ENCODE measurements around the gene PNPO.

The PNPO gene

DNA sequence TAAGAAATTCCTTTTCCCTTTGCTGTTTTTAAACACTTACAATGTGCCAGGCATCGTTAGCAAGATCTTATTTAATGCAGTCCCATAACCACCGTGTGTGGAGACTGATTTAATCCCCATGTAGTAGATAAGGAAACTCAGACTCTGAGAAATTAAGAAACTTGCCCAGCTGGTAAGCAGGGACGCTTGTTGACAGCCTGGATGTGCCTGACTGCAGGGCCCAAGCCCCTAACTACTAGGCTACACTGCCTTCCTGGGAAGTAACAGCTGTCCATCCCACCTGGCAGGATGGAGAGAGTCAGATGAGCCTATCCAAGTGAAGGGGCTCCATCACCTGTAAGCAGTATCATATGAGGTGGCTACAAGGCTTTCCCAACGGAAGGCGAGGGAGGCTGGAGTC is 52.6 kb downstream of the PNPO start:
- Histone ChIP-seq H3K9me3 (ENCODE audit: control extremely low read depth in 1 of 5, control insufficient read depth in 4 of 5, insufficient read depth in 2 of 5, low read depth in 1 of 5, low read length in 4 of 5) (no peaks in the 10 kb centered on the region), H3K4me1 (ENCODE audit: control extremely low read depth in 1 of 4, control insufficient read depth in 4 of 4, insufficient read depth in 4 of 4, low read length in 3 of 4) (peaks cover 0 to 3% (median 0%) of the 10 kb centered on the region in 4 experiments), H3K27ac (ENCODE audit: insufficient read depth in 1 of 2, low read depth in 1 of 2, low read length in 2 of 2, poor library complexity in 1 of 2, severe bottlenecking in 2 of 2) (no peak overlapping the region), H3K36me3 (ENCODE audit: control insufficient read depth in 4 of 4, insufficient read depth in 4 of 4, low read length in 3 of 4) (no peaks in the 10 kb centered on the region), H3K27me3 (replicated peaks in 2 of 5; ENCODE audit: control insufficient read depth in 4 of 5, insufficient read depth in 5 of 5, low read length in 4 of 5) (peaks cover 0 to 5% (median 3%) of the 10 kb centered on the region in 5 experiments), H3K4me3 (ENCODE audit: control insufficient read depth in 1 of 7, extremely low read depth in 1 of 7, insufficient read depth in 4 of 7, low read depth in 2 of 7, low read length in 6 of 7) (no peak overlapping the region)
- 98% methylated on average over 5 of the region's 5 CpGs for WGBS (ENCODE audit: insufficient coverage)
- ChIA-PET POLR2A (no interaction called here), CTCF (interaction anchor here (1.0 to 3.0 kb wide), 4 partner anchors 15 to 52 kb away, joined by 3 to 9 read pairs (median 4); partner anchors contain the start of gene PNPO)
- no peak for DNase-seq

DNA sequence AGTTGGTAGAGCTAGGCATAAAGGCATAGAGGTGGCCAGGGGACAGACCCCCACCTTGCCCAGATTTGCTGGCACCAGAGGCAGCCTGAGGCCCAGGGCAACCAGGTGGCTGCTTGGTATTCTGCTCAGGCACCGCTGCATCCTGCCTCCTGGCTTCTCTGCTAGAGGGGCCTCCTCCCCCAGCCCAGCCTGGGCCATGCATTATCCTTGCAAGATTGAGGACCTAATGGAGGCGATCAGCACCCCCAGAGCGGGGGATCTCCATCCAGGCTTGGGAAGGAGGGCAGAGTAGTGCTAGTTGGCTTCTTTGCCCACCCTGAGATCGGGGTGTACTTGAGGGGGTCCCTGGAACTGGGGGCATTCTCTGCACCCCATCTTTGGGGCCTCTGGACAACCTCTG is 53.4 kb downstream of the PNPO start:
- WGBS (ENCODE audit: insufficient coverage) = 92% methylated on average over 3 of the region's 4 CpGs
- ChIA-PET CTCF (interaction anchor here (1.0 to 3.0 kb wide), 4 partner anchors 16 to 53 kb away, joined by 3 to 9 read pairs (median 4); partner anchors contain the start of gene PNPO), POLR2A (no interaction called here)
- H3K4me1 ChIP-seq (ENCODE audit: control extremely low read depth in 1 of 4, control insufficient read depth in 4 of 4, insufficient read depth in 4 of 4, low read length in 3 of 4) = peaks cover 0 to 2% (median 0%) of the 10 kb centered on the region in 4 experiments
- H3K9me3 ChIP-seq (ENCODE audit: control extremely low read depth in 1 of 5, control insufficient read depth in 4 of 5, insufficient read depth in 2 of 5, low read depth in 1 of 5, low read length in 4 of 5) = no peaks in the 10 kb centered on the region
- no peak for DNase-seq
- no peak overlapping the region for H3K4me3 ChIP-seq (ENCODE audit: control insufficient read depth in 1 of 7, extremely low read depth in 1 of 7, insufficient read depth in 4 of 7, low read depth in 2 of 7, low read length in 6 of 7)
- no peak overlapping the region for H3K27ac ChIP-seq (ENCODE audit: insufficient read depth in 1 of 2, low read depth in 1 of 2, low read length in 2 of 2, poor library complexity in 1 of 2, severe bottlenecking in 2 of 2)
- peaks cover 0 to 4% (median 3%) of the 10 kb centered on the region in 5 experiments for H3K27me3 ChIP-seq (replicated peaks in 2 of 5; ENCODE audit: control insufficient read depth in 4 of 5, insufficient read depth in 5 of 5, low read length in 4 of 5)
- no peaks in the 10 kb centered on the region for H3K36me3 ChIP-seq (ENCODE audit: control insufficient read depth in 4 of 4, insufficient read depth in 4 of 4, low read length in 3 of 4)

DNA sequence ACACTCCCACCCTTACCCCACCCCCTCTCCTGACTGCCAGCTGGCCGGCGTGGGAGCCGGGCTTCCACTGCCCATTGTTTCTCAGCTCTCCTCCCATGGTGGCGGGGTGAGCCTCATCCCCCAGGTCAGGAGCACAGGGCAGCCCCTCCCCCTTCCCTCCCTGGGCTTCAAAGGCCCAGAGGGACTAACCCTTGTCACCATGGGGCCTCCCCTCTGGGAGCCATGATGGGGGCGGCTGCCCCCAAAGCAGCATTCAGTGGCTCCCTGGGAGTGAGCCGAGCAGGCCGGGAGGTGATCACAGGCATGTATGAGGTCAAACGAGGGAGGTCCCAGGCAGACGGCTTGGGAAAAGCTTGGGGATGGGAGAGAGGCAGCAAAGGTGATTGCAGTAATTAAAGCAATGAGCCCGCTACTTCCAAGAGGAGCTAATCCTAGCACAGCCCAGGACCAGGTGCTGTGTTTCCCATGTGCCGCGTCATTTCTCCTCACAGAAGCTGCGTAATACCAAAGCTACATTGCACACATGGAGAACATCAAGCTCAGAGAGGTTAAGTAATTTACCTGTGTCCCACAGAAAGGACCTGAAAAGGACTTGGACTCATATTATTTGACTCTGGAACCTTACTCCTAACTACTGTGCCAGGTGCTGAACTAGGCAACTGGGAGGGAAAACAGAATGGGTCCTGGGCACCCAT is 54.0 kb downstream of the PNPO start:
- WGBS (ENCODE audit: insufficient coverage) = 90% methylated on average over 12 of the region's 13 CpGs
- CTCF ChIA-PET = interaction anchor here (1.2 to 8.9 kb wide), 2 partner anchors 15 to 19 kb away, joined by 3 to 79 read pairs; no protein-coding TSS in a partner anchor

DNA sequence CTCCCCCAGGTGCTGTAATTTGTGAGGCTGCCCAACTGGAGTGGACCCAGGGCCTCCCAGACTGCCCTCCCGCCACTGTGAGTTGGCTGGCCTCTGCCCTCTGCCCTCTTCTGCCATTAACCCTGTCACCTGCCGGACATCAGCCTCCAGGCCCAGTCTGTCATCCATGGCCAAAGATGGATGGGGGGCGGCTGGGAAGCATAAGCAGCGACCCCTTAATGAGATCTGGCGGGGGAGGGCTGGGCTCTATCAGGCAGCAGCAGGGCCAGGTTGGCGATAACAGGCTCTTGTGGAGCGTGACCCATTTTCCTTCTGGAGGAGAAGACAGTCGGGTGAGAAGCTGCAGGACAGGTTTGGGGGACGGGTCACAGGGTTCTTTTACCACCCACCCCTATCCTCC is 54.8 kb downstream of the PNPO start:
- H3K9me3 ChIP-seq (ENCODE audit: control extremely low read depth in 1 of 5, control insufficient read depth in 4 of 5, insufficient read depth in 2 of 5, low read depth in 1 of 5, low read length in 4 of 5) = no peaks in the 10 kb centered on the region
- H3K4me3 ChIP-seq (ENCODE audit: control insufficient read depth in 1 of 7, extremely low read depth in 1 of 7, insufficient read depth in 4 of 7, low read depth in 2 of 7, low read length in 6 of 7) = no peak overlapping the region
- H3K4me1 ChIP-seq (ENCODE audit: control extremely low read depth in 1 of 4, control insufficient read depth in 4 of 4, insufficient read depth in 4 of 4, low read length in 3 of 4) = peaks cover 0 to 8% (median 0%) of the 10 kb centered on the region in 4 experiments
- H3K36me3 ChIP-seq (ENCODE audit: control insufficient read depth in 4 of 4, insufficient read depth in 4 of 4, low read length in 3 of 4) = no peaks in the 10 kb centered on the region
- H3K27me3 ChIP-seq (replicated peaks in 2 of 5; ENCODE audit: control insufficient read depth in 4 of 5, insufficient read depth in 5 of 5, low read length in 4 of 5) = peaks cover 0 to 3% (median 2%) of the 10 kb centered on the region in 5 experiments
- no peak overlapping the region for H3K27ac ChIP-seq (ENCODE audit: insufficient read depth in 1 of 2, low read depth in 1 of 2, low read length in 2 of 2, poor library complexity in 1 of 2, severe bottlenecking in 2 of 2)
- WGBS (ENCODE audit: insufficient coverage) = 99% methylated on average over 7 of the region's 9 CpGs
- POLR2A ChIA-PET = no interaction called here
- no peak for DNase-seq
- CTCF ChIA-PET = interaction anchor here (1.0 to 8.9 kb wide), 3 partner anchors 9 to 23 kb away, joined by 3 to 79 read pairs (median 6); no protein-coding TSS in a partner anchor

More for the DNA sequence above, 54.0 kb downstream of the PNPO start:
- H3K4me3 ChIP-seq (ENCODE audit: control insufficient read depth in 1 of 7, extremely low read depth in 1 of 7, insufficient read depth in 4 of 7, low read depth in 2 of 7, low read length in 6 of 7) = no peak overlapping the region
- no peak for DNase-seq
- H3K9me3 ChIP-seq (ENCODE audit: control extremely low read depth in 1 of 5, control insufficient read depth in 4 of 5, insufficient read depth in 2 of 5, low read depth in 1 of 5, low read length in 4 of 5) = no peaks in the 10 kb centered on the region
- peaks cover 0 to 3% (median 2%) of the 10 kb centered on the region in 5 experiments for H3K27me3 ChIP-seq (replicated peaks in 2 of 5; ENCODE audit: control insufficient read depth in 4 of 5, insufficient read depth in 5 of 5, low read length in 4 of 5)
- peaks cover 0 to 6% (median 0%) of the 10 kb centered on the region in 4 experiments for H3K4me1 ChIP-seq (ENCODE audit: control extremely low read depth in 1 of 4, control insufficient read depth in 4 of 4, insufficient read depth in 4 of 4, low read length in 3 of 4)
- POLR2A ChIA-PET = no interaction called here
- H3K27ac ChIP-seq (ENCODE audit: insufficient read depth in 1 of 2, low read depth in 1 of 2, low read length in 2 of 2, poor library complexity in 1 of 2, severe bottlenecking in 2 of 2) = no peak overlapping the region
- no peaks in the 10 kb centered on the region for H3K36me3 ChIP-seq (ENCODE audit: control insufficient read depth in 4 of 4, insufficient read depth in 4 of 4, low read length in 3 of 4)

DNA sequence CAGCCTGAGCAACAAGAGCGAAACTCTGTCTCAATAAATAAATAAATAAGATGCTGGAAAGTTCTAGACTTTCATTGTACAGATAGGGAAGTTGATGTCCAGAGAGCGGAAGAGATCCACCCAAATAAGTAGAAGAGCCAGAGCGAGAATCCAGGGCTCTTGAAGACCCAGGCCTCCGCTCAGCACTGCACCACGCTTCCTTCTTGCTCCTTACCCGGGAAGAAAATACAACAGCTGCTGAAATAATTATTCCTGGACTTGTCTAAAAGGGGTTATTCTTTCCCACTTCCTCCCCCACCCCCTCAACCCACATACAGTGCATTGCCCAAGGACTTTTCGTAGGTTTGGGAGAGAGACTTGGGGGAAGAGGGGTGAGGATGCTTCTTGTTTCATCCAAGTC is 56.2 kb downstream of the PNPO start:
- 100% methylated on average over 2 of the region's 7 CpGs for WGBS (ENCODE audit: insufficient coverage)
- no peak for DNase-seq
- H3K27ac ChIP-seq (ENCODE audit: insufficient read depth in 1 of 2, low read depth in 1 of 2, low read length in 2 of 2, poor library complexity in 1 of 2, severe bottlenecking in 2 of 2) = no peak overlapping the region
- POLR2A ChIA-PET = no interaction called here
- peaks cover 0 to 3% (median 0%) of the 10 kb centered on the region in 5 experiments for H3K27me3 ChIP-seq (replicated peaks in 2 of 5; ENCODE audit: control insufficient read depth in 4 of 5, insufficient read depth in 5 of 5, low read length in 4 of 5)
- no peak overlapping the region for H3K4me3 ChIP-seq (ENCODE audit: control insufficient read depth in 1 of 7, extremely low read depth in 1 of 7, insufficient read depth in 4 of 7, low read depth in 2 of 7, low read length in 6 of 7)
- CTCF ChIA-PET = interaction anchor here (0.6 to 8.9 kb wide), 3 partner anchors 18 to 856 kb away, joined by 3 to 79 read pairs (median 3); no protein-coding TSS in a partner anchor
- H3K36me3 ChIP-seq (ENCODE audit: control insufficient read depth in 4 of 4, insufficient read depth in 4 of 4, low read length in 3 of 4) = no peaks in the 10 kb centered on the region
- peaks cover 0 to 22% (median 9%) of the 10 kb centered on the region in 4 experiments for H3K4me1 ChIP-seq (ENCODE audit: control extremely low read depth in 1 of 4, control insufficient read depth in 4 of 4, insufficient read depth in 4 of 4, low read length in 3 of 4)
- no peaks in the 10 kb centered on the region for H3K9me3 ChIP-seq (ENCODE audit: control extremely low read depth in 1 of 5, control insufficient read depth in 4 of 5, insufficient read depth in 2 of 5, low read depth in 1 of 5, low read length in 4 of 5)

DNA sequence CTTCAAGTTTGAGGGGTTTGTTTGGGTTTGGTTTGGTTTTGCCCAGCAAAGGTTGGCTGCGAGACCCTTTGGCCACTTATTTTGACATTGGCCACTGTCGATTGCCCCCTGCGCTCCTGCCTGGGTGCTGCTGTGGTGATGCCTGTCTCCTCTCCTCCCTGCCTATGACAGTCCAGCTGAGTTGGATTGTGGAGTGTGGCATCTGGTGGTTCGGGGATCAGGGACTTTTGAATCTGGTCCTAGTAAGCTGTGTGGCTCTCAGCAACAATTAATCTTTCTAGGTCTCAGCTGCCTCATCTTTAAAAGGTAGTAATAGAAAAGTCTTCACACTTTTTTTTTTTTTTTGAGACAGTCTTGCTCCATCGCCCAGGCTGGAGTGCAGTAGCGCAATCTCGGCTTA is 56.7 kb downstream of the PNPO start:
- DNase-seq = no peak
- H3K27ac ChIP-seq (ENCODE audit: insufficient read depth in 1 of 2, low read depth in 1 of 2, low read length in 2 of 2, poor library complexity in 1 of 2, severe bottlenecking in 2 of 2) = no peak overlapping the region
- peaks cover 0 to 26% (median 13%) of the 10 kb centered on the region in 4 experiments for H3K4me1 ChIP-seq (ENCODE audit: control extremely low read depth in 1 of 4, control insufficient read depth in 4 of 4, insufficient read depth in 4 of 4, low read length in 3 of 4)
- POLR2A ChIA-PET = no interaction called here
- no peak overlapping the region for H3K4me3 ChIP-seq (ENCODE audit: control insufficient read depth in 1 of 7, extremely low read depth in 1 of 7, insufficient read depth in 4 of 7, low read depth in 2 of 7, low read length in 6 of 7)
- H3K36me3 ChIP-seq (ENCODE audit: control insufficient read depth in 4 of 4, insufficient read depth in 4 of 4, low read length in 3 of 4) = no peaks in the 10 kb centered on the region
- 100% methylated on average over 2 of the region's 7 CpGs for WGBS (ENCODE audit: insufficient coverage)
- peaks cover 0 to 3% (median 0%) of the 10 kb centered on the region in 5 experiments for H3K27me3 ChIP-seq (replicated peaks in 2 of 5; ENCODE audit: control insufficient read depth in 4 of 5, insufficient read depth in 5 of 5, low read length in 4 of 5)
- CTCF ChIA-PET = interaction anchor here (0.6 to 8.9 kb wide), 3 partner anchors 18 to 856 kb away, joined by 3 to 79 read pairs (median 3); no protein-coding TSS in a partner anchor
- H3K9me3 ChIP-seq (ENCODE audit: control extremely low read depth in 1 of 5, control insufficient read depth in 4 of 5, insufficient read depth in 2 of 5, low read depth in 1 of 5, low read length in 4 of 5) = no peaks in the 10 kb centered on the region

All from common myeloid progenitor, CD34-positive (primary cell).